Hepatocyte (in vitro differentiated cells): Measurements from ENCODE around the gene ATF3. TPM values are rescaled to one million over a fixed set of nuclear protein-coding genes. Genes with fewer than 3 reads are reported as not detected.
A peak's percentile ranks its signal among the peaks of the same experiment; 100 is the strongest.

Experiments used
- DNase-seq: peaks from one replicate; pipeline ENCODE4 v3.0.0-alpha.2; 2016; ENCODE audit warnings: low spot score
- H2AFZ ChIP-seq: fragments of 200-600 bp; sonication (generic); 2 replicates; pipeline ENCODE4 v1.6.0; 2016; ENCODE audit warnings: antibody characterized with exemption, mild to moderate bottlenecking
- H3K27ac ChIP-seq: fragments of 200-600 bp; sonication (generic); 2 replicates; pipeline ENCODE4 v1.5.1; 2016; ENCODE audit warnings: mild to moderate bottlenecking
- H3K27me3 ChIP-seq: fragments of 200-600 bp; sonication (generic); 2 replicates; pipeline ENCODE4 v1.6.1; 2016
- H3K36me3 ChIP-seq: fragments of 200-600 bp; sonication (generic); replicated peaks from 2 replicates; pipeline ENCODE4 v1.5.1; 2016; ENCODE audit warnings: low read depth; ENCODE audit not compliant: insufficient read depth
- H3K4me1 ChIP-seq: fragments of 200-600 bp; sonication (generic); 2 replicates; pipeline ENCODE4 v1.5.1; 2016; ENCODE audit warnings: mild to moderate bottlenecking, moderate library complexity; ENCODE audit not compliant: insufficient read depth
- H3K4me2 ChIP-seq: fragments of 200-600 bp; sonication (generic); 2 replicates; pipeline ENCODE4 v1.6.0; 2016
- H3K4me3 ChIP-seq: fragments of 200-600 bp; sonication (generic); 2 replicates; pipeline ENCODE4 v1.5.1; 2016; ENCODE audit warnings: mild to moderate bottlenecking
- H3K79me2 ChIP-seq: fragments of 200-600 bp; sonication (generic); 2 replicates; pipeline ENCODE4 v1.6.0; 2017; ENCODE audit warnings: mild to moderate bottlenecking
- H3K9me2 ChIP-seq: fragments of 200-600 bp; sonication (generic); replicated peaks from 2 replicates; pipeline ENCODE4 v1.6.0; 2017; ENCODE audit warnings: mild to moderate bottlenecking; ENCODE audit not compliant: insufficient read depth
- H3K9me3 ChIP-seq: fragments of 200-600 bp; sonication (generic); 2 replicates; pipeline ENCODE4 v1.5.1; 2016; ENCODE audit warnings: low read depth, mild to moderate bottlenecking
- H4K20me1 ChIP-seq: fragments of 200-600 bp; sonication (generic); 2 replicates; pipeline ENCODE4 v1.6.0; 2016; ENCODE audit warnings: mild to moderate bottlenecking; ENCODE audit not compliant: insufficient read depth, poor library complexity, severe bottlenecking
- CTCF ChIP-seq: fragments of 200-600 bp; sonication (generic); IDR thresholded peaks from 2 replicates; pipeline ENCODE4 v1.5.1; 2016; ENCODE audit warnings: antibody characterized with exemption, mild to moderate bottlenecking; ENCODE audit not compliant: poor library complexity
- EZH2 ChIP-seq: fragments of 200-600 bp; sonication (generic); IDR thresholded peaks from 2 replicates; pipeline ENCODE4 v1.6.1; 2016; ENCODE audit warnings: antibody characterized with exemption, mild to moderate bottlenecking, borderline replicate concordance
- EZH2phosphoT487 ChIP-seq: fragments of 200-600 bp; sonication (generic); IDR thresholded peaks from one replicate; pipeline ENCODE4 v1.6.1; 2018; ENCODE audit warnings: antibody characterized with exemption, mild to moderate bottlenecking, low read depth, moderate library complexity; ENCODE audit not compliant: unreplicated experiment, severe bottlenecking
- WGBS: methylation state at CpG from one replicate; pipeline ENCODE4 v1.1.6; 2016; ENCODE audit warnings: low lambda C conversion rate; ENCODE audit errors: missing lambda C conversion rate; 5-methylcytosine and 5-hydroxymethylcytosine counted together
- polyA plus RNA-seq: library from polyadenylated mRNA; unstranded; fragments of >200 nt; fragmentation: Nextera tagmentation; extraction: Ambion mirVana; gene quantifications from 2 replicates; pipeline ENCODE4 v1.2.1, GENCODE V29; 2016
- total RNA-seq: library from RNA; depleted of rRNA; stranded (reverse); fragments of >200 nt; gene quantifications from 2 replicates; pipeline ENCODE4 v1.2.3, GENCODE V29; 2014

ATF3 gene
- total and polyA plus RNA-seq, 2 experiments from 2014 or later = 128 to 129 TPM

DNA sequence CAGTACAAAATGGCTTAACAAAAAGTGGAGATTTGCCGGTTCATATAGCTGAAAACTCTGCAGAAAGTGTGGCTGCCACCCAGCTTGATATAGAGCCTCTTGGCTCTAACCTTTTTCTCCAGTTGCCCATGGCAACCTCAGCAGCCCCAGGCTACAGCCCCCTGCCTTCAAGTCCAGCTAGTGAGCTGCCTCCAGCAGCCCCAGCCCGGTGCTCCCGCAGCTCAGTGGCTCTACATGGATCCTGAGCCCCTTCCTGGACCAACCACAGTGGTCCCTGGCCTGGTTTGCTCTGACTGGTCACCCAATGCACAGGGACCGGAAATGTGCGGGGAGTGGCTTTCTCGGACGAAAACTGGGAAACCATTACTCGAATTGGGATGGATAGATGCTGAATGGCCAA, 13.3 kb upstream of the ATF3 start:
- Histone ChIP-seq H3K27ac (peak overlapping the region; percentile 92), H3K4me1 (peaks cover 13% of the 10 kb centered on the region), H3K4me2 (peak overlapping the region; percentile 41), H3K9me3 (no peaks in the 10 kb centered on the region), H2AFZ (no peak overlapping the region), H3K9me2 (no peaks in the 10 kb centered on the region), H3K36me3 (no peaks in the 10 kb centered on the region), H3K4me3 (no peak overlapping the region), H3K79me2 (no peaks in the 10 kb centered on the region), H3K27me3 (no peaks in the 10 kb centered on the region), H4K20me1 (no peaks in the 10 kb centered on the region)
- no peak for DNase-seq
- TF ChIP-seq CTCF = no peak
- no peak for TF ChIP-seq EZH2phosphoT487
- no peak for TF ChIP-seq EZH2
- 91% methylated on average over 8 of the region's 8 CpGs for WGBS

- 38% methylated on average over 8 of the region's 8 CpGs for WGBS
- H3K27ac ChIP-seq = peak overlapping the region; percentile 92
- TF ChIP-seq EZH2 = no peak
- TF ChIP-seq CTCF = peak; percentile 51
- H4K20me1 ChIP-seq = no peaks in the 10 kb centered on the region
- no peaks in the 10 kb centered on the region for H3K9me3 ChIP-seq
- no peaks in the 10 kb centered on the region for H3K27me3 ChIP-seq
- H3K36me3 ChIP-seq = no peaks in the 10 kb centered on the region
- no peaks in the 10 kb centered on the region for H3K79me2 ChIP-seq
- H3K9me2 ChIP-seq = no peaks in the 10 kb centered on the region
- peak; percentile 82 for DNase-seq
- peak overlapping the region; percentile 41 for H3K4me2 ChIP-seq
- H3K4me1 ChIP-seq = peaks cover 13% of the 10 kb centered on the region
- H2AFZ ChIP-seq = no peak overlapping the region
- no peak overlapping the region for H3K4me3 ChIP-seq
Observed at GRCh38 chr1:212595787-212596714, 12.5 kb upstream of the ATF3 start.

- Histone ChIP-seq H3K36me3 (no peaks in the 10 kb centered on the region), H2AFZ (no peak overlapping the region), H3K79me2 (no peaks in the 10 kb centered on the region), H3K4me3 (no peak overlapping the region), H4K20me1 (no peaks in the 10 kb centered on the region), H3K27ac (peak overlapping the region; percentile 92), H3K4me1 (peaks cover 13% of the 10 kb centered on the region), H3K27me3 (no peaks in the 10 kb centered on the region), H3K4me2 (peak overlapping the region; percentile 41), H3K9me3 (no peaks in the 10 kb centered on the region), H3K9me2 (no peaks in the 10 kb centered on the region)
- WGBS = 92% methylated on average over 3 of the region's 3 CpGs
- TF ChIP-seq CTCF (no peak), EZH2 (no peak), EZH2phosphoT487 (no peak)
- DNase-seq = no peak
Observed at GRCh38 chr1:212596798-212597197, 11.8 kb upstream of the ATF3 start.
